Adipose tissue (tissue), 3 donors: Measurements from ENCODE around the gene ARHGEF5. TPM values are rescaled to one million over a fixed set of nuclear protein-coding genes. Genes with fewer than 3 reads are reported as not detected.
"Not testable (repeated sequence)": the region's sequence is repeated elsewhere in the genome, so short reads cannot be mapped to it uniquely, and the experiment has no call there.

Experiments used
- H3K27ac ChIP-seq: one replicate; pipeline ENCODE4 v1.5.1; 2013; ENCODE audit warnings: low read depth, low read length
- WGBS, 3 donors: extraction: QIAGEN DNeasy Blood & Tissue Kit; methylation state at CpG; one replicate each; pipeline ENCODE4 v1.1.7; 2013; 5-methylcytosine and 5-hydroxymethylcytosine counted together
- polyA plus RNA-seq, 3 donors: library from polyadenylated mRNA; stranded (reverse); fragments of 200-250 nt; gene quantifications; one replicate each; pipeline ENCODE4 v1.2.3, GENCODE V29; 2013
- donor health status: healthy with polysubstance abuse.
- donor health status: Bipolar disorder and iron deficiency.
- donor health status: healthy.

The ARHGEF5 gene
- 1 to 10 TPM; 4.6 to 10.0 (median 4.7) TPM for polyA plus RNA-seq

DNA sequence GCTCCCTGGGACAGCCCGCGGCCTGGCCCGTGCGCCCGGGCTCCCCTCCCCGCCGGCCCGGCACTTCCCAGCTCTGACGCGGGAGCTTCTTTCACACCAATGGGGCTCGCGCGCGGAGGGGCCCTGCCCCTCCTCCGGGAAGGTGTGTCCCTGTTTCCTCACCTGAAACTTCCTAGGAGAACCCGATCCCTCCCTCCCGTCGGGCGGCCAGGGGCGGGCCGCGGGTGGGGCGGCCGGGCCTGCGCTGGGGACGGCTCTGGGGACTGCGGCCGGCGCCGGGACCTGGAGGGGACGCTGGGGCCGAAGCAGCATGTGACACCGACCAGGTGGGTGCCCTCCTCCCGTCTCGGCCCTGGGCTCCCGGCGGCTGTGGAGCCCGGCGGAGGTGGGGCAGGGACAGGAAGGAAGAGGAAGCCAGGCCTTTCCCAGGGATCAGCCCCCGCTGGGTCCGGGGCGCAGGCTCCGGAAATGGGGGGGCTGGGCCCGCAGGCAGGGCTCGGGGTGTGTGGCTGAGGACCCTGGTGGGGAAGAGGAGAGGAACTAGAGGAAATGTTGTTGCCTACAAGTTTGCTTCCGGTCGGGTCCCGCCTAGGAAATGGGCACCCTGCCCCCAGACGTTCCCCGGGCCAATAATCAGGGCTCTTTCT is at the start of gene ARHGEF5:
Gene ARHGEF5, plus strand, starts transcription at position 227 of the 647 bp plus-strand sequence. CDS start 7,268 bp downstream, outside the sequence.
- WGBS, 3 donors, result no CpG with 5 or more reads among the region's 50 CpGs
- not testable (repeated sequence) for H3K27ac ChIP-seq

DNA sequence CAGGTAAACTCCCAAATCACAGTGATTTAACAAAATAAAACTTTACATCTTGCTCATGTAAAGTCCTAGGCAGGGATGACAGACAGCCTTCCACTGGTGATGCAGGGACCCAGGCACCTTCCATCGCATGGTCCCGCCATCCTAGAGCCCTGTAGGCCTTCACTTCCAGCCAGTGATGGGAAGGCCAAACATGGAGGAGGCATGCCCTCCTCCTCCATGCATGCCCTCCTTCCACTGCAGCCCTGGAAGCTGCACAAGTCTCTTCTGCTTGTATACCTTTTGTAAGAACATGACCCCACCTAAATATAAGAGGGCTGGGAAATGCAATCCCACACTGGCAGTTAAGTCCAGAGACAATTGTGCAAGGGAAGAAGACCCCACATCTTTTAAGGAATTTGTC is 45.5 kb upstream of the ARHGEF5 start:
- not testable (repeated sequence) for H3K27ac ChIP-seq
- no CpG with 5 or more reads among the region's 2 CpGs for WGBS, 3 donors

DNA sequence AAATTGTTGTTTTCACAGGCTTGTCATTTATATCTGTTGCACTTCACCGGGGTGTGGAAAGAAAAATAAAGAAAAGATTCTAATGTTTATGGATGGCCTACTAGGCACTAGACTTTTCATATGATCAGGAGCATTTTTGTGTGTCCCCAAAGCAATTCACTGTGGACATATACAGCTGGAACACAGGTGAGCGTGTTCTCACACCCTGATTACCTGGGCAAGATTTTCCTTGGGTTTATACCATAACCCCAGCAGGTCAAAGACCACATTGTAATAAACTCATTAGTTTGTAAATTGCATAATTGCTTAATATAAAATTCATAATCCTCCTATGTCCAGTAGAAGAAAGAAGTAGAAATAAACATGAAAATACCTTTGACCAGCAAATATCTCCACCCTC is 44.0 kb upstream of the ARHGEF5 start:
- WGBS, 3 donors, result 100% methylated on average over 1 of the region's 2 CpGs; no CpG with 5 or more reads in 2 of the 3 donors
- not testable (repeated sequence) for H3K27ac ChIP-seq

DNA sequence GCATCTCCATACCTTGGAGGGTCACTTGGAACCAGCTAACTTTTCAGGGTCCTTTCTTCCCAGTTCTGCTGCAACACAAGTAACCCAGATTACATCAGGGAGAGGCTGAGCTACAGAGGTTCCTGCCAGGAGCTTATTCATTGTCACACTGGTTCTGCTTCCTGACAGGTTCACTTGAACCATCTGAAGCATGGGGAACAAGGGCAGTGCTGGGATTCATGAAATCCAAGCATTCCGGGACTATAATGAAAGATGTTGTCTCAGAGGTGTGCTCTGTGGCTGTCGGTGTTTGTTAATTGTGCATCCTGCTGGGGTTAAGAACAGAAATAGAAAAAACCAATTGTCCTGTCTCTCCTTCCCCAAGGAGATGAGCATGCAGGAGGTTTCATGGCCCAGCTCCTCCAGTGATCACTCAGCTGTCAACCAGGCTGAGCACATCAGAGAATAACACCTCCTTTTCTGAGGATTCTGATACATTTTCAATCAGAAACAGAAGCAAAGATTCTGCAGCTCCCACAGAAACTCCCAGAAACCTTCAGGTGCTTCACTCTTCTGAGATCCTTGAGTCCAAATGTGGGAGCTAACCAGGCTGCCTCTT is 43.2 kb upstream of the ARHGEF5 start, which contains the start of gene OR2A1:
Gene OR2A1, plus strand, starts transcription at position 548 of the 598 bp plus-strand sequence. CDS start 5,706 bp downstream, outside the sequence.
- H3K27ac ChIP-seq, result not testable (repeated sequence)
- WGBS, 3 donors, result 92% methylated on average over 1 of the region's 2 CpGs; no CpG with 5 or more reads in 2 of the 3 donors

DNA sequence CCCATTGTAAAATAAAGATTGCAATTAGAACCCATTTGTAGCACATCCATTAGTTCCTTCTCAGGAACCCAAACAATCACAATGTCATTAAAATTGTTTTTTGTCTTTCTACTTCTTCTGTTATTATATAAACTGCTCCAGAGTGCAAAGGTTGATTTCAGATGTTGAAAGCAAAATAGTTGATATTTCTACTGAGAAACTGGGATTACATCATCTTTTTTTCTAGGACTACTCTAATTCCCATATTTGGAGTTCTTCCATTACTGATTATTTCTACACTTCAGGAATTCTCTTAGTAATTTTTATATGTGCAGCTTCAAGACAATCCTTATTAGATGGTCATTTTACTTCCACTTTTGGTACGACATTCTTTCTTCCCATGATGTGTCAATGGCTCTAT is 37.7 kb upstream of the ARHGEF5 start:
- H3K27ac ChIP-seq, result not testable (repeated sequence)
- WGBS, 3 donors, result 25% methylated on average over 1 of the region's 1 CpG; no CpG with 5 or more reads in 2 of the 3 donors

DNA sequence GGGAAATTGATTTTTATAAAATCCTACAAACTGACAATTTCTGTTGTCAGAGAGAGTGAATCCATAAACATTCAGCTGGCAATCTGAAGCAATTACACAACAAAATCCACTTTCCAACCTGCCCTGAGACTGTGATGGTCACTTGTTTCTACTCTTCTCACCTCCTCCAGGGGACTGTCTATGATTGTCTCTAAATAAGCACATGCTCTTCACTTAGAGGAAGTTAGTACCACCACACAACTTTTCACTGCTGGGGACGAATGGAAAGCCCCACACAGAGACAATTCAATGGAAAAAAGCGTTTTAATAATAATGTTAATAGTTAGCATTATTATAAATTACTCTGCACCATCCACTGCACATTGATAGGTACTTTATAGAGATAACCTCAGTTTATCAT is 35.7 kb upstream of the ARHGEF5 start:
- WGBS, 3 donors, result no CpG with 5 or more reads among the region's 2 CpGs
- H3K27ac ChIP-seq, result not testable (repeated sequence)

DNA sequence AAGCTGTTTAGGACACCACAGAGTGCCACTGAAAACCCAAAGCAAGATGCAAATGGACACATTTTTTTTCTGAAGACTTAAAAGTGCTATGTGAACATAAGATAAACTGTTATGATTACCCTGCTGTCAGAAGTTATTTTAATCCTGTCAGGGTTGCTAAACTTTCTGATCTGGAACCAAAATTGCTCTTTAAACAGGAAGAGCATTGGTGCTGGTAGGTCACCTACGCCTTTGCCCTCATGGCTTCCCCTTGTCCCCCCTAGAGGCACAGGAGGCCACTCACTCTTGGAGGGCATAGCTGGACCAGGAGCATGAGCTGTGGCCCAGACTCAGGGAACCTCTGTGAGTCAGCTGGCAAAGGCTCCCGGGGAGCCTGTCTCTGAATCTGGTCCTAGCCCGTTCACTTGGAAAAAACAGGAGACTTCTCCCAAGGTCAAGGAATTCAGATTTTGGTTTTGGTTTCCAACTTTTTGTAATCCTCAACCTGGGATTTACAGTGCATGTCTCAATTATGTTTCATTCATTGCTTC is 33.5 kb upstream of the ARHGEF5 start:
- H3K27ac ChIP-seq, result not testable (repeated sequence)
- WGBS, 3 donors, result 88 to 100% (median 88%) methylated on average over 1 of the region's 3 CpGs

DNA sequence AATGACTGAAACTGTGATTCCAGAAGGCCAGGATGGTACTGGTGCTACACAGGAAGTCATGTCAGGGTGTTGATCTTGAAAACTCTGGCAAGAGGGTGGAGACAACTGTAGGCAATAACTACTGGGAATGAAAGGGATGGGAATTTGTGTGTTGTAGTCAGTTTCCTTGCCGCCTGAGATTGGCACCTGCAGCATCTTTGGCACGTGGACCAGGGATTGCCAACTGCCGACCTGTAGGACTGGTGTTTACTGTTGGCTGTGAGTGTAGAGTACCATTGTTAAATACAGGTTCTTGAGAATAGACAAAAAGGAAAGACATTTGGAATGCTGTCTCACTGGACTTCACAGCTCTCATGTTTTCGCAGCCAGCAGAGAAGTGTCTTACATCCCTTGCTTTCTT is 31.8 kb upstream of the ARHGEF5 start:
- WGBS, 3 donors, result 86 to 100% (median 94%) methylated on average over 2 to 3 of the region's 4 CpGs
- not testable (repeated sequence) for H3K27ac ChIP-seq

DNA sequence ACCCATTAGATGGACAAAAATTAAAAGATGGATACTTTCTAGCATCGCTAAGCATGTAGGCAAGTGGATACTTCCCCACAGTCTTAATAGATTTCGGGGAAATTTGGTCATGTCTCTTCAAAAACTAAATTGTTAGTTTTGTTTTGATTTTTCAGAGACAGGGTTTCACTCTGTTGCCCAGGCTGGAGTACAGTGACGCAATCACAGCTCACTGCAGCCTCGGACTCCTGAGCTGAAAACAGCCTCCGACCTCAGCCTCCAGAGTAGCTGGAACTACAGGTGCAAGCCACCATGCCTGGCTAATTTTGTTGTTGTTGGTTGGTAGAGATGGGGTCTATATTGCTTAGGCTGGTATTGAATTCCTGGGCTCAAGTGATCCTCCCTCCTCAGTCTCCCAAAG is 29.3 kb upstream of the ARHGEF5 start:
- 93 to 100% (median 93%) methylated on average over 3 of the region's 5 CpGs for WGBS, 3 donors
- H3K27ac ChIP-seq, result not testable (repeated sequence)

DNA sequence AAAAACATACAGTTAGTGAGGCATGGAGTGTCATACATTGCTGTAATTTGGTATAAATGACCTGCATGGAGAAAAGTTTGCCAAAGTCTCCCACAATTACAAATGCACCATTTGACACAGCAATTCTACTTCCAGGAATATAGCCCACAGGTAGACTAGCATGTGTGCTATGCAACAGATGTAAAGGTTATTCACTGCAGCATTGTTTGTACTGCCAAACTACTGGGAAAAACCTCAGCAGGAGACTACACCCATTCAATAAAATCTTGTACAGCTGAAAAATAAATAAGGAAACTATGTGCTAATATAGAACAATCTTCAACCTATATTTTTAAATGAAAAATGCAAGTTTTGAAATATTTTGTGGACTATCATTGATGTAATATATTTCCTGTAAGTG is 25.2 kb upstream of the ARHGEF5 start:
- not testable (repeated sequence) for H3K27ac ChIP-seq

DNA sequence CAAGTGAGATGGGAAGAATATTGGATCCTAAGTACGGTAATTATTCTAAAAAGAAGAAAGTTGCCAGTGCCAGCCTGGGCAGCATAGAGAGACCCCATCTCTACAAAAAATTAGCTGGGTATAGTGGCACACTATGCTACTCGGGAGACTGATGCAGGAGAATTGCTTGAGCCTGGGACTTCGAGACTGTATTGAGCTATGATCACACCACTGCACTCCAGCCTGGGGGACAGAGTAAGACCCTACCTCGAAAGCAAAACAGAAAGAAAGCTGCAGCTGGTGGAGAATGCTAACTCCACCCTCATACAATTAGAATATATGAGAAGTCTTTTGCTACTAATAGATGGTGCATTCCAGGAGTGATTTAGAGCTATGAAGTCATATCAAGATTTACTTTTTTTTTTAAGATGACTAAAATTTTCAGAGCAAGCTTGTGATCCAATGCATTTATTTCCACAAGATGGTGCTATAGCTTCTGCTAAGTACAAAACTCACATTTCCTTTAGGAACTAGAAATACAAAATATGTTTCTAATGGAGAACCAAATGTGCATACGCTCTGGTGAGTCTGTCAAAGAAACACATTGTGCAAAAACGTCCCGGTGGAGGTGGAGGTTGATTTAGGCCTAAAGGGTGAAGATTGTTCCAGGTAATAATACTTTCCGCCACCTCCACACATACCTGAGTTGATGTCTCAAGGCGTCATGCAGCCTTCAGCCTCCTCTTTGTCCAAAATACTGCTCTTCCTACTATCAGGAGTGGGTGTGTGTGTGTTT is 23.8 kb upstream of the ARHGEF5 start:
- not testable (repeated sequence) for H3K27ac ChIP-seq

DNA sequence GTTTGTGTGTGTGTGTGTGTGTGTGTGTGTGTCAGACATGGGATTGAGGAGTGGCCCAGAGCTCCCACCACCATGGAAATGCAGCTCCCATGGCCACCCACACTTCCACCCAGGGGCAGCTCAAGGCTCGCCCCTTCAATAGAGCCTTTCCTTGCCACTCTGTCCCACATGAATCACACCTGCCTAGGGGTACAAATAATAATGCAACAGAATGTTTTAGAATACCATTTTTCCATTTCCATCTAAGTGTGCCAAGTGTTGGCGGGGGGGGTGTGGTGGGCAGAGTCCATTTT is 23.3 kb upstream of the ARHGEF5 start:
- WGBS, 3 donors, result 80 to 92% (median 88%) methylated on average over 1 to 2 of the region's 2 CpGs
- H3K27ac ChIP-seq, result not testable (repeated sequence)

More for the DNA sequence above, 23.8 kb upstream of the ARHGEF5 start:
- 88 to 95% (median 89%) methylated on average over 1 to 2 of the region's 9 CpGs for WGBS, 3 donors

DNA sequence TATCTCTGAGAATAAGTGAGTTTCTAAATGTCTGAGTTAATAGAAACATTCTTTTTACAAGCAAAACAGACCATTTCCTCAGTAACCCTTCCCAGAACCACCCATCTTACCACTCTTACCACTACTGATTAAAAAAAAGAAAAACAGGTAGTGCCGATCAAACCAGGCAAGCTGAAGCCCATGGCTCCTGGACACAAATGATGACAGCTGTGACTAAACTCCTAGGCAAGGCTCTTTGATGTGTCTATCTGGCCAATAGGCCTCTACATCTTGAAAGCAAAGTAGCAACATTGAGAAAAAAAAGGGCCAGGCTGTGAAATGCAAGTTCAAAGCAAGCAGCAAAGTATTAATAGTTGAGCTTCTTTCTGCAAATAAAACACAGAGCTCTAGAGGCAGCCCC is 6.6 kb upstream of the ARHGEF5 start:
- H3K27ac ChIP-seq, result not testable (repeated sequence)
- WGBS, 3 donors, result no CpG with 5 or more reads among the region's 1 CpG

DNA sequence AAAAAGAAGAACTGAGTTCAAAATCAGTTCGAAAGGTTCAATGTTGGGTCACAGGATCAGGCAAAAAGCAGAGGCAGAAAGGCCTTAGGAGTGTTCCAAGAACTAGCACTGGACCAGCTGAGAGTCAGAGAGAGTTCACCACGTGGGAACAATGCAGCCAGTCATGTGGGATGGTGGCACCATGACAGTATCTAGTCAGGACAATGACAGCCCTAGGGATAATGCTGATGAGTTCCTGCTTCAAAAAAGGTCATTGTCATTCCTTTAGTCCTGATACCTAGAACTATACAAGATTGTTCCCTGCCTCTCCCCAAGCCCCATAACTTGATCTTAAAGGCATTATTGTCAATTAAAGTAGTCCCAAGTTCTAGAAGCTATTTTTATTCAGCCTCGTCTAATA is 3.5 kb upstream of the ARHGEF5 start:
- H3K27ac ChIP-seq, result not testable (repeated sequence)
- 48 to 77% (median 76%) methylated on average over 2 of the region's 3 CpGs for WGBS, 3 donors

DNA sequence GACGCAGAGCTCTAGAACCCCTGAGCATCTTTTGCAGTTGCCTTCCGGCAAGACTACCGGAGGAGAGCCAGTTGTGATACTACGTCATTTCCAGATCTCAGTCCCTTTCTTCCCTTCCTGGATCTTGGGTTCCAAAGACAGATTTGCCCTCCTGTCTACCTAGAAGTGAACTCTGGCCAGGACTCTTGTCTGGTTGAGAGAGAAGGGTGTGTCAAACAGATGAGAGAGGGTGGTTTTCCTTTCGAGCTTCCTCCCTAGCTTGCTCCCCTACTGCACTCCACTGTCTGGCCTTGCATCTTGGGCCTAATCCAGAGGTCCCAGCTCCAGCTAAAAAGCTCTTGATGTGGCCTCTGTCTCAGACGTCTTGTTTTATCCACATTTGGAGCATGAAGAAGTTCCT is 983 bp downstream of the ARHGEF5 start:
- H3K27ac ChIP-seq, result not testable (repeated sequence)
- no CpG with 5 or more reads among the region's 6 CpGs for WGBS, 3 donors

DNA sequence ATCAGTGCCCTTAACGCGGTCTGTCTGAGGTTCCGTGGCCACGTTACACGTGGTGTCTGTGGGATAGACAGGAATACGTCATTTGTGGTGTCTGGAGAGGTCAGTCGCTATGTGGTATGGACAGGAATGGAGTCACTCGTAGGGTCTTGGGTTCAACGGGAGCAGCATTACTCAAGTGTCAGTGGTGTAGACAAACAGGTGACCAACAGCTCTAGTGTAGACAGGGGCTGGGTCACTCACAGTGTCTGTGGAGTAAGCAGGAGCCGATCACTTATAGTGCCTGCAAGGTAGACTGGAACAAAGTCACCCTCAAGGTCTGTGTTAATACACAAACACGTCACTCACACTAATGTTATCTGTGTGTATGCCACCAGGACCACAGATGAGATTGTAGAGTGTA is 1.7 kb downstream of the ARHGEF5 start:
- 74 to 100% (median 85%) methylated on average over 2 of the region's 11 CpGs for WGBS, 3 donors
- H3K27ac ChIP-seq, result not testable (repeated sequence)

DNA sequence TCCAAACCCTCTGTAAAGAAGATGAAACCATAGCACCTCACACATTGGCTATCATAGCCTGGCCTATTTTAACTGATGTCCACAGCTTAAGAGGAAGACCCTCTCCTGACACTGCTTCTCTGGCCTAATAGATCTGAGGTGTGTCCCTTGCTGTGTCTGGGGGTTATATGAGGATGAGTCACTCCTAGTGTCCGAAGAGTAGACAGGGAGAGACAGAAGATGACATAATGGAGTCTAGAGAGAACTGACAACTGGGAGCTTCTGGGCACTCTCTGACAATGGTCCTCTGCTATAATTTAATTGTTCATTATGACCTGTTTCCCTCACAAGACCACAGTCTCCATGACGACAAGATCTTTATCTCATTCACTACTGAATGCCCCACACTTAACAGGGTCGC is 6.9 kb downstream of the ARHGEF5 start:
- no CpG with 5 or more reads among the region's 3 CpGs for WGBS, 3 donors
- not testable (repeated sequence) for H3K27ac ChIP-seq

DNA sequence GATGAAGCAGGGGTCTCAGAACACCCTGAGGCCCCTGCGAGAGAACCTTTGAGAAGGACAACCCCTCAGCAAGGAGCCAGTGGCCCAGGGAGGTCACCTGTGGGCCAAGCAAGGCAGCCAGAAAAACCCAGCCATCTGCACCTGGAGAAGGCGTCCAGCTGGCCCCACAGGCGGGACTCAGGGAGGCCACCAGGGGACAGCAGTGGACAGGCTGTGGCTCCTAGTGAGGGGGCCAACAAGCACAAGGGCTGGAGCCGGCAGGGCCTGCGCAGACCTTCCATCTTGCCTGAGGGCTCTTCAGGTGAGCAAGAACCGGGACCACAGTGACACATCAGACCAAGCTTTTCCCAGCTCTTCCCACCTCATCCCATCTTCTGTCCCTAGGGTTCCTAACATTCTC is 10.3 kb downstream of the ARHGEF5 start:
- WGBS, 3 donors, result no CpG with 5 or more reads among the region's 6 CpGs
- not testable (repeated sequence) for H3K27ac ChIP-seq

DNA sequence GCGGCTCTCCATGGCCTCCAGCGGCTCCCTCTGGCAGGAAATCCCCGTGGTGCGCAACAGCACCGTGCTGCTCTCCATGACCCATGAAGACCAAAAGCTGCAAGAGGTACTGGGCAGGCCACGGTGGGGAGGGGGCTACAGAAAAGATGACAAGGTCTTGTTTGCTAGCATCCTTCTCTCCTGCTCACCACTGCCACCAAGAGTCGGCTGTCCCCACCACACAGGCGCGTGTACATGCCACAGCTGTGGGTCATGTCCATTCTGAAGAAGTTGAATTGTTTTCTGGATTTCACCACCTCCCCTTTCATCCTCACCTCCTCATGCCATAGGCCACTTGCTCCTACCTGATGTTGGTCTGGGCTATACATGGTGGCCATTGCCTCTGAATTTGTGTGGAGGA is 12.0 kb downstream of the ARHGEF5 start:
- WGBS, 3 donors, result no CpG with 5 or more reads among the region's 9 CpGs
- H3K27ac ChIP-seq, result not testable (repeated sequence)
